ENCODE measurements around the gene ERI2.
"Not testable (repeated sequence)": the region's sequence is repeated elsewhere in the genome, so short reads cannot be mapped to it uniquely, and the experiment has no call there.

The ERI2 gene

GRCh38 chr16:20766294-20766693 lies 40.0 kb downstream of the ERI2 start:
- in situ Hi-C loops (cut with HindIII; ENCODE audit: low sequenced_read_pairs): no loop called here

GRCh38 chr16:20765732-20766131 lies 40.5 kb downstream of the ERI2 start:
- in situ Hi-C loops (cut with HindIII; ENCODE audit: low sequenced_read_pairs): no loop called here

GRCh38 chr16:20764448-20764847 lies 41.8 kb downstream of the ERI2 start:
- in situ Hi-C loops (cut with HindIII; ENCODE audit: low sequenced_read_pairs): not testable (repeated sequence)

GRCh38 chr16:20763461-20764232 lies 42.6 kb downstream of the ERI2 start, which contains the start of gene ACSM3:
ACSM3 (plus strand) TSS chr16:20764014; CDS start chr16:20770035, 6,021 bp downstream.
- in situ Hi-C loops (cut with HindIII; ENCODE audit: low sequenced_read_pairs): no loop called here

- in situ Hi-C loops (cut with HindIII; ENCODE audit: low sequenced_read_pairs): no loop called here
Measured at GRCh38 chr16:20762404-20763123, 43.7 kb downstream of the ERI2 start.

GRCh38 chr16:20761175-20761574 lies 45.1 kb downstream of the ERI2 start:
- in situ Hi-C loops (cut with HindIII; ENCODE audit: low sequenced_read_pairs): no loop called here

GRCh38 chr16:20760346-20760745 lies 45.9 kb downstream of the ERI2 start:
- in situ Hi-C loops (cut with HindIII; ENCODE audit: low sequenced_read_pairs): no loop called here

GRCh38 chr16:20755799-20756198 lies 50.5 kb downstream of the ERI2 start:
- in situ Hi-C loops (cut with HindIII; ENCODE audit: low sequenced_read_pairs): not testable (repeated sequence)

GRCh38 chr16:20755238-20755637 lies 51.0 kb downstream of the ERI2 start:
- in situ Hi-C loops (cut with HindIII; ENCODE audit: low sequenced_read_pairs): no loop called here

- in situ Hi-C loops (cut with HindIII; ENCODE audit: low sequenced_read_pairs): no loop called here
Measured at GRCh38 chr16:20753727-20754126, 52.5 kb downstream of the ERI2 start.

GRCh38 chr16:20750558-20750957 lies 55.7 kb downstream of the ERI2 start:
- in situ Hi-C loops (cut with HindIII; ENCODE audit: low sequenced_read_pairs): no loop called here

- in situ Hi-C loops (cut with HindIII; ENCODE audit: low sequenced_read_pairs): no loop called here
Measured at GRCh38 chr16:20749474-20749873, 56.8 kb downstream of the ERI2 start.

GRCh38 chr16:20747030-20747816 lies 59.0 kb downstream of the ERI2 start:
- in situ Hi-C loops (cut with HindIII; ENCODE audit: low sequenced_read_pairs): no loop called here

GRCh38 chr16:20746461-20746860 lies 59.8 kb downstream of the ERI2 start:
- in situ Hi-C loops (cut with HindIII; ENCODE audit: low sequenced_read_pairs): no loop called here

All from endothelial cell of hepatic sinusoid (primary cell).